ENCODE results near the gene ATP5F1C.

The ATP5F1C gene

DNA sequence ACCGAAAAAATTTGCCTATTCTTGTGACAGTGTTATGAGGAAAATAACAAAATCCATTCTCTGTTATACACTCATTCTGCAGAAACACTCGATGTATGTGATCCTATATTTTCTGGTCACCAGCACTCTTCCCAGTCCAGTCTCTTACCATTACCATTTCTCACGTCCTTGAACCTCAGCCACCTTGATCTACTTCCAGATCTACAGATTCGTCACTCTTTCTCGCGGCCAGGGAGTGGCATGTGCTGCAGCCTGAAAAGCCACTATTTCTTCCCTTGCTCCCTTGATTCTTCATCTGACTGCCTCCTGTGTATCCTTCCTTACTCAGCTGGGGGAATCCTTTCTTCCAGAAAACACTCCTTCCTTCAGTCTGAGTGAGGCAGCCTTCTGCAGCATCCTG lies 16.2 kb downstream of the ATP5F1C start:
- no peaks in the 10 kb centered on the region for H3K4me1 ChIP-seq (ENCODE audit: low read depth, poor library complexity, severe bottlenecking)
- H3K79me2 ChIP-seq (ENCODE audit: insufficient read depth, low read depth): 0 out of 2 replicates have a peak, but pooled peaks cover 6% of the 10 kb centered on the region
- H4K20me1 ChIP-seq (ENCODE audit: insufficient read depth): peaks cover 4% of the 10 kb centered on the region; the same call in 1 of the 2 replicates
- no peak overlapping the region for H3K27ac ChIP-seq
- no peak overlapping the region for H2AFZ ChIP-seq (ENCODE audit: low read depth)
- H3K4me3 ChIP-seq (IDR thresholded peaks at IDR 0.05; ENCODE audit: insufficient read depth, low read depth, low read length): no peak overlapping the region
- H3K4me2 ChIP-seq: no peak overlapping the region
- H3K27me3 ChIP-seq (ENCODE audit: insufficient read depth, low read depth): no peaks in the 10 kb centered on the region
- TF ChIP-seq CTCF (conservative IDR thresholded peaks at IDR 0.05; ENCODE audit: low read depth, low read length): no peak
- H3K9ac ChIP-seq: no peak overlapping the region
- peaks cover 29% of the 10 kb centered on the region; the same call in 1 of the 2 replicates for H3K36me3 ChIP-seq (ENCODE audit: insufficient read depth)

GRCh38 chr10:7804741-7805140 lies 16.8 kb downstream of the ATP5F1C start:
- Histone ChIP-seq H3K4me1 (ENCODE audit: low read depth, poor library complexity, severe bottlenecking) (no peaks in the 10 kb centered on the region), H3K4me2 (no peak overlapping the region), H3K27ac (no peak overlapping the region), H3K79me2 (ENCODE audit: insufficient read depth, low read depth) (0 out of 2 replicates have a peak, but pooled peaks cover 6% of the 10 kb centered on the region), H2AFZ (ENCODE audit: low read depth) (no peak overlapping the region), H3K27me3 (ENCODE audit: insufficient read depth, low read depth) (no peaks in the 10 kb centered on the region), H3K4me3 (IDR thresholded peaks at IDR 0.05; ENCODE audit: insufficient read depth, low read depth, low read length) (no peak overlapping the region), H4K20me1 (ENCODE audit: insufficient read depth) (no peaks in the 10 kb centered on the region), H3K9ac (no peak overlapping the region), H3K36me3 (ENCODE audit: insufficient read depth) (peaks cover 27% of the 10 kb centered on the region; the same call in 1 of the 2 replicates)
- TF ChIP-seq CTCF (conservative IDR thresholded peaks at IDR 0.05; ENCODE audit: low read depth, low read length): no peak

DNA sequence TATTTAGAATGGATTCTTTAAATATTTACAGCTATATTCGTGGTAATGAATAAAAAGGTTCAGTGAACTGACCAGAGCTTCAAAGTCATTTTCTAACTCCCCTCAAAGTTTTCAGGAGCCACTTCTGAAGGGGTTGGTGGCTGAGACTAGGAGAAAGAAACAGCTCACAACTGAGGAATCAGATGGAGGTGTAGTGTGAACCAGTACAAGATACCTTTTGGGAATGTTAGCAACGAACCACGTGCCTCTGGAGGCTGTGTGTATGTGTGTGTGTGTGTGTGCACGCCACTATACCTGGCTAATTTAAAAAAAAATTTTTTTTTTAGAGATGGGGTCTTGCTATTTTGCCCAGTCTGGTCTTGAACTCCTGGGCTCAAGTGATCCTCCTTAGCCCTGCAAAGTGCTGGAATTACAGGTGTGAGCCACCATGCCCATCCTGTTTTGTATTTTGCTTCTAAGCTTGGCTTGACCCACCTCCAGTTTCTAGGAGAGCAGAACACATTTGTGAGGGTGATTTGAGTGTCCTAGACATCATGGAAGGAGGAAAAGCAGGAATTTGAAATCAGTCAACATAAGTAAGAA lies 20.8 kb downstream of the ATP5F1C start:
- Histone ChIP-seq H3K36me3 (ENCODE audit: insufficient read depth) (no peaks in the 10 kb centered on the region; the same call in 1 of the 2 replicates), H3K9ac (no peak overlapping the region), H3K4me1 (ENCODE audit: low read depth, poor library complexity, severe bottlenecking) (no peaks in the 10 kb centered on the region), H4K20me1 (ENCODE audit: insufficient read depth) (no peaks in the 10 kb centered on the region), H3K27ac (no peak overlapping the region; the same call in 1 of the 2 replicates), H2AFZ (ENCODE audit: low read depth) (no peak overlapping the region), H3K79me2 (ENCODE audit: insufficient read depth, low read depth) (no peaks in the 10 kb centered on the region), H3K4me3 (IDR thresholded peaks at IDR 0.05; ENCODE audit: insufficient read depth, low read depth, low read length) (no peak overlapping the region), H3K27me3 (ENCODE audit: insufficient read depth, low read depth) (no peaks in the 10 kb centered on the region), H3K4me2 (no peak overlapping the region)
- TF ChIP-seq CTCF (conservative IDR thresholded peaks at IDR 0.05; ENCODE audit: low read depth, low read length): no peak

DNA sequence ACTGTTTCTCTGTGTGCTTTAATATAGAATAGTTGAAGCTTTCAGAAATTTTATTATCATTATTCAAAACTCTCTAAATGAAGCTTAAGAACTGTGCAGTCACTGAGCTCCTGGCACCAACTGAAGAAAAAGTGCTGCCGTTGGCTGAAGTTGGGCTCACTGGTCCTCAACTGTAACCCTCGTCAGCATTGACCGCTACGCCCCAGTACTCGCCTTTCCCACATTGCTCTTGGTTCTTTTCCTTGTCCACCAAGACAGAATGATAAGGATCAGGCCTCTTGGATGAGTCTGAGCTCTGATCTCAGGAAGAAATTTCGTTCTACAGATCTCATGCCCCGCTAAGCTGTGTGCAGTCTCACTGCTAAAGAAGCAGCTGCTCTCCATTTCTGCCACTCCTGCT lies 22.5 kb downstream of the ATP5F1C start:
- no peak for TF ChIP-seq CTCF (conservative IDR thresholded peaks at IDR 0.05; ENCODE audit: low read depth, low read length)
- Histone ChIP-seq H3K36me3 (ENCODE audit: insufficient read depth) (no peaks in the 10 kb centered on the region), H2AFZ (ENCODE audit: low read depth) (no peak overlapping the region), H4K20me1 (ENCODE audit: insufficient read depth) (no peaks in the 10 kb centered on the region), H3K9ac (no peak overlapping the region), H3K4me1 (ENCODE audit: low read depth, poor library complexity, severe bottlenecking) (no peaks in the 10 kb centered on the region), H3K27me3 (ENCODE audit: insufficient read depth, low read depth) (no peaks in the 10 kb centered on the region), H3K27ac (no peak overlapping the region), H3K79me2 (ENCODE audit: insufficient read depth, low read depth) (no peaks in the 10 kb centered on the region), H3K4me2 (no peak overlapping the region), H3K4me3 (IDR thresholded peaks at IDR 0.05; ENCODE audit: insufficient read depth, low read depth, low read length) (no peak overlapping the region)
